ENCODE results near the gene PURA.
A peak's percentile ranks its signal among the peaks of the same experiment; 100 is the strongest.

The PURA gene

GRCh38 chr5:140157032-140157781, 43.3 kb downstream of the PURA start:
- TF ChIP-seq CTCF (IDR thresholded peaks at IDR 0.05; ENCODE audit: control insufficient read depth, extremely low read depth, insufficient read depth): peak; percentile 85
- DNase-seq (ENCODE audit: low read depth): no peak
- peak overlapping the region; percentile 11 for H3K4me3 ChIP-seq (ENCODE audit: low read depth, low read length)

DNA sequence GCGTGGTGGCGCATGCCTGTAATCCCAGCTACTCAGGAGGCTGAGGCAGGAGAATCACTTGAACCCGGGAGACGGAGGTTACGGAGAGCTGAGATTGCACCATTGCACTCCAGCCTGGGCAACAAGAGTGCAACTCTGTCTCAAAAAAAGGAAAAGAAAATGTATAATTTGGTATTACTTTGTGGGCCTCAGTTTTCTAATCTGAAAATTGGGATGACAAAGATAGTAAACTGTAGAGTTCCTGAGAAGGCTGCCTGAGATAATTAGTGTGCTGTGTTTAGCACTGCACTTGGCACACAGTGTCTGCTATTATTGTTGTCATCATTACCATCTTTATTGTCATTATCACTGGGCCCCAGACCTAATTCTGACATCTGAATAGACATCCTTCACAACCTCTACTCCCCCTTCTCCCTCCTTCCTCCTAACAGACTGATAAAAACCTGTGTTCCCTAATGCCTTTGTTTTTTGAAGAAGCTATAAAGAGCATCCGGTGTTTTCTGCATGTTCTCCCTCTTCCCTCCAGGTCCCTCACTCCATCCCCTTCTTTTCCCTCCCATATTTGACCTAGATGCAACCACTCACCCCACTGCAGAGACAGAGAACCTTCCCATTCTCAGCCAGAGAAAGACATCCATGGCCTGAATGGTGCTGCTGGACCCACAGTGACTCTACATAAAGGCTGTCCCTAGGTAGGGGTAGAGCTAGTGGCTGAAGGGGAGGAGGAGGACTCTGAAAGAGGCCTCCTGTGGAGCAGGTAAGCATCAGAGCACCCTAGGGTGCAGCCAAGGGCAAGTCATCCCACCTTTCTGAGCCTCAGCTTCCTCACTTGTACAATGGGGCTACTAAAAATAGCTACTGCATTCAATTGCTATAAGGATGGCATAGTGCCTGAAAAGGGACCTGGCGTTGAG, 45.4 kb downstream of the PURA start:
- H3K4me3 ChIP-seq (ENCODE audit: low read depth, low read length): no peak overlapping the region
- no peak for DNase-seq (ENCODE audit: low read depth)
- no peak for TF ChIP-seq CTCF (IDR thresholded peaks at IDR 0.05; ENCODE audit: control insufficient read depth, extremely low read depth, insufficient read depth)

DNA sequence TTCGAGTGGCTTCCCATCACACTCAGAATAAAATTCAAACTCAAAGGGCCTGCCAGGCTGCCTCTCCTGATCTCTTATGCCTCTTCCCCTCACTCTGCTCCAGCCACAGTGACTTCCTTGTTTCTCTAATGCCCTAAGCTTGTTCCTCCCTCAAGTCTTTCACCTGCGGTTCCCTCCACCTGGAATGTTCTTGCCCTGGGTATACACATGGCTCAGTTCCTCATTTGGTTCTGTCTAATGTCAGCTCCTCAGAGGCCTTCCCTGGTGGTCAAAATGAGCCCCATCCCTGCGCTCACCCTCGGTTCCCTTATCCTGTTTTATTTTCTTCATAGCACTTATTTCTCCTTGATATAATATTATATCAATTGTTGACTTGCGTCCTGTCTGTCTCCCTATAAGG, 48.4 kb downstream of the PURA start:
- H3K4me3 ChIP-seq (ENCODE audit: low read depth, low read length): no peak overlapping the region
- TF ChIP-seq CTCF (IDR thresholded peaks at IDR 0.05; ENCODE audit: control insufficient read depth, extremely low read depth, insufficient read depth): no peak
- DNase-seq (ENCODE audit: low read depth): no peak

GRCh38 chr5:140162781-140163180, 48.9 kb downstream of the PURA start:
- no peak overlapping the region for H3K4me3 ChIP-seq (ENCODE audit: low read depth, low read length)
- no peak for DNase-seq (ENCODE audit: low read depth)
- no peak for TF ChIP-seq CTCF (IDR thresholded peaks at IDR 0.05; ENCODE audit: control insufficient read depth, extremely low read depth, insufficient read depth)

GRCh38 chr5:140165101-140165922, 51.4 kb downstream of the PURA start:
- no peak overlapping the region for H3K4me3 ChIP-seq (ENCODE audit: low read depth, low read length)
- no peak for TF ChIP-seq CTCF (IDR thresholded peaks at IDR 0.05; ENCODE audit: control insufficient read depth, extremely low read depth, insufficient read depth)
- DNase-seq (ENCODE audit: low read depth): no peak

- TF ChIP-seq CTCF (IDR thresholded peaks at IDR 0.05; ENCODE audit: control insufficient read depth, extremely low read depth, insufficient read depth): no peak
- no peak overlapping the region for H3K4me3 ChIP-seq (ENCODE audit: low read depth, low read length)
- no peak for DNase-seq (ENCODE audit: low read depth)
Observed at GRCh38 chr5:140165923-140166270, 52.0 kb downstream of the PURA start.
